HG03175 (cell line): Measurements from ENCODE around the gene RGS2.

Experiments
- ATAC-seq: cut with Tn5 transposase; IDR thresholded peaks from one replicate; pipeline ENCODE4 v1.9.1; 2021; ENCODE audit warnings: mild to moderate bottlenecking, moderate library complexity; ENCODE audit not compliant: unreplicated experiment

RGS2 gene

DNA sequence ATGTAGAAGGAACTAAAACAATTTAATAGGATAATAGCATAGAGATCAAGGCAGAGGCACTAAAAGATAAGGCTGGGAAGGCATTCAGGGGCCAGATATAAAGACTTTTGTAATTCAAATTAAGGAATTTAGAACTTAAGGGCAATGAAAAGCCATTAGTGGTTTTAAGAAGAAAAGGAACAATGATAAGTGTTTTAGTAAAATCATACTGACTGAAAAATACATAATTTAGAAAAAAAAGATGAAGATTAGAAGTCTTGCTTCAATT lies 14.1 kb upstream of the RGS2 start:
- ATAC-seq: no peak

DNA sequence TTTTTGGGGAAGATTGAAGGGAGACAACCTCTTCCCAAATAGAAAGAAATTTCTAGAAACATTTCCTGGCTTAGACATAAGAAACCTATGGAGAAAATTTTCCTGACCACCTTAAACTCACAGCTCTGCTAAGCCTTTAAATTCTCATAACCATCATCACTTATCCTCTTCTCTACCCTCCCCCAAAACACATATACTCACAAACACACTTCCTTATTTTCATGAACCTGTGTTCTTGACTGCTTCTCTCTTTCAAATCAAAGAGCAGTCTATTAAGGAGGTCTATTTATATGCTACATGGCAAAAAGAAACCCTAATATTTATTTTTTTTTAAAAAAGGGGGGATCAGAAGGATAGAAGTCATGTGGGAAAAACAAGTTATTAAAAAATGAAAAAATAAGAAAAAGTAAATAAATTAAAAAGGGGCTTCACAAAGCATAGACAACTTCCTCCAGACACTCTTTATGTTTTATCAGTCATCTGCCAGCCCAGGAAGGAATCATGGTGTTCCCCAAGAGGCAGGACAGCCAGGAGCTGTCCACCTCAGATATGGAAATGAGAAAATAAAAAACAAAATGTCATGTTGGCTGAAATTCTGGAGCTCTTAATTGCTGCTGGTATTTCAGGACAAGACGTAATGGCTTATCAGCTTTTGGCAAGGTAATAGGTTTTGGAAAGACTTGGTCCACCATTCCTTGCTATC lies 12.8 kb upstream of the RGS2 start:
- no peak for ATAC-seq

DNA sequence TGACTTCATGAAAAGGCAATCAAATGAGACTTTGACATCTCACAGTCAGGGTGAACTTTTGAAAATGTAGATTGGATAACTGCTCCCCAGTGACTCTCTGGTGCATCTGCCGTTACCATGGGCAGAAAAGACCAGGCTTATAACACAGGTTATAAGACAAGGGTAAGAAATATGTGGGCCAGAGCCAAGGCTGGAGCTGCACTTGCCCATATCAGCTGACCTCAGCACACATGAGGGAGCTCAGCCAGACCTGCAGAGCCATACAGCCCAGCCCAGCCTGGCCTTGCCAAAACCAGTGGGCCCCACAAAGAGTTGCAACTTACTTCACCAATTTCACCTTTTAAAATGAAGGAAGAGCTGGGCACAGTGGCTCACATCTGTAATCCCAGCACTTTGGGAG lies 11.7 kb upstream of the RGS2 start:
- ATAC-seq: no peak

DNA sequence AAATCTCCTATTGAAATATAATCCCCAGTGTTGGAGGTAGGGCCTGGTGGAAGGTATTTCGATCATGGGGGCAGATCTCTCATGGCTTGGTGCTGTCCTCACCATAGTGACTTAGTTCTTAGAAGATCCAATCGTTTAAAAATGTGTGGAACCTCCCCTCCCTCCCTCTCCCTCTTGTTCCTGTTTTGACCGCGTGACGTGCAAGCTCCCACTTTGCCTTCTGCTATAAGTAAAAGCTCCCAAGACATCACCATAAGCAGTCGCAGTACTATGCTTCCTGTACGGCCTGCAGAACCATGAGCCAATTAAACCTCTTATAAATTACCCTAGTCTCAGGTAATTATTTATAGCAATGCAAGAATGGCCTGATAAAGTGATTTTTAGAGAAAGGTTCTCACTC lies 10.9 kb upstream of the RGS2 start:
- no peak for ATAC-seq

DNA sequence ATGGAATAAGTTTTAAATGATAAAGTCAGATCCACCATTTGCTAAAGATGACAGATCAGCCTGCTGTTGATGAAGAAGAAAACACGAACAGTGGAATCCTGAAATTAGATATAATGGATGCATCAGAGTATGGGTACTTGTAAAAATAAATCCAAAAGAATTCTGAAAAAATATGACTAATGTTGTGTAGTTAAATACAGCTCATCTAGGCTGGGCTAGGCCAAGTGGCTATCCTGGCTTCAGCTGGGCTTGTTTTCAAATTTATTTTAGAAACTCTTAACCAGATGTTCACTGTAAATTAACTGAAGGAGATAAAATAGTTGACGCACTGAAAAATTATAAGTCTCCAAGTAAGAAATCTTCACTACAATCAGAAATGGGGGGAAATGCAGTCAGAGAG lies 7.4 kb upstream of the RGS2 start:
- ATAC-seq: no peak

DNA sequence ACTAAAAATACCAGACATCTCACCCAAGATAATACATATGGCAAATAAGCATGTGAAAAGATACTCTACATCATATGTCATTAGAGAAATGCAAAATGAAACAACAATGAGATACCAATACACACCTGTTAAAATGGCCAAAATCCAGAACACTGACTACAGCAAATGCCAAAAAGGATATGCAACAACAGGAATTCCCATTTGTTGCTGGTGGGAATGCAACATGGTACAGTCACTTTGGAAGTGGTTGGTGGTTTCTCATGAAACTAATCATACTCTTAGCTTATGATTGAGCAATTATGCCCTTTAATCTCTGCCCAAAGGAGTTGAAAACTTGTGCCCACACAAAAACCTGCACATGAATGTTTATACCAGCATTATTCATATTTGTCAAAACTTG lies 6.4 kb upstream of the RGS2 start:
- ATAC-seq: no peak

DNA sequence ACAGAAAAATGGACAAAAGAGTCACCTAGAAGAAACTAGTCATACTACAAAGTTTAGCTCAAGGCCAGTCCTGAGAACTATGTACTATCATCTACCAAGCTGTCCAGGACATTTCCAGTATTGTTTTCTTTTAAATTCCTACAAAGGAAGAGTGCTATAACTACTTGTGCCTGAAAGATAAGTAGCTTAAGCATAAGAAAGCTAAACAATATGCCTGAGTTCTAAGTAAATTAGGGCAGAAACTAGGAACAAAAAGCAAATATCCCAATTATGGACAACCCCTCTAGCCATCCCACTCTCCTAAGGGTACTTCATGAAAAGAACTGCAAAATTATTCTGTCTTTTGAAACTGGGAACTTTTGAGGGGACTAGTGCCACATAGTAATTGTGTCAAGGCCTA lies 5.3 kb upstream of the RGS2 start:
- ATAC-seq: no peak

DNA sequence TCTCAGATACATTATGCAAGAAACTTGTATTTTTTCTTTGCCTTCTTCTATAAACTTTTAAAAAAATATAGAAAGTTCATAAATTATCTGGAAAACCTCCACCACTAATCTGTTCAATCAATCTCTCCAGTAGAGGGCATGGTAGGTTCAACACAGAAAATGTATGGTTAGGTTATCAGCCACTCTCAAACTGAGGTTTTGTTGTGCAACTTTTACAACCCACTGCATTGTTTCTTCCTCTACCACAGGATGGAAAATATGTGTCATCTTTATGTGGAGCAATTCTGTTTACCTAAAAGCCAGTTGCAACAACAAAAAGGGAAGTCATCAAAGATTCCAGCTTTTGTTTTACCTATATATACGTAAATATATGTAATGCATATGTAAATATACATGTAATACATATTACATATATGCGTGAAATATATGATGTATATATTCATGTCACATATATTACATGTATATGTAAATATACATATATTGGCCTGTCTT lies 3.0 kb upstream of the RGS2 start:
- peak; percentile 29 for ATAC-seq

DNA sequence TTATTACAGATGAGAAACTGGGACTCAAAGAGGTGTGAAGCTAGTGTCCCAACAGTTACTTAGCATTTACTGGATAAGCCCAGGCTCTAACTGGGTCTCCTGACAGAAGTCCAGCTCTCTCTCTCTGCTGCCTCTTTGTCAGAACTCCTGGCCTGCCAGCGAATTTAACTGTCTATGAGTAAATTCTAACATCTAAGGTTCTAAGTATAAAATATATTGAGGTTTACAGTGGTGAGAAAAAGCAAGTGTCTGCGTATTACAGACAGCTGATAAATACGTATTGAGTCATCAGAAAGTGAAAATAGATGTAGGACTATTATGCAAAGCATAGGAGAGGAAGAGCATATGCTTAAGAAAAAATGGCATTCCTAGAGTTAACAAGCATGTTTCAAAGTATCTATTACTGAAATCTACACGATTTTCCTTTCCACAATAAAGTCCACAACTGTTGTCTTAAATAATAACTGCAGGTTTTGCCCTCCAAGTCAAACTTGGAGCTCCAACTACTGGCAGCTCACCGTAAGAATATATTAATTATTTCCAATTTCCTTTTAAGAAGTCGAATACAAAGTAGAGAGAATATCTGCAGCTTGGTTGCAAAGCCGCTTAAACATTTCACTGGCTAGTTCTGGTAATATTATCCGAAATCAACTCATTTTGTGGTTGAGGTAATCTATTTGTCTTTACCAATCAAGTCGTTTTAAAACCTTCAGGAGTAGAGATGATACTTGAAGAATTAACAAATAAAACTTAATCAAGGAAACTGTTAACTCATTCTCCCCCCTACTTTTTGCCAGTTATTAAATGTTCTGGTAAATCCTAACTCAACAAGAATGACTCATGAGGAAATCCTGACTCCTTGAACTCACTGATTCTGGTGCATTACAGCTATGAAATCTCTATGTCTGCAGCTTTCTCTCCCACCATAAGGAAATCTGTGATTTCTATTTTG lies 1.4 kb upstream of the RGS2 start:
- ATAC-seq: peak; percentile 49

DNA sequence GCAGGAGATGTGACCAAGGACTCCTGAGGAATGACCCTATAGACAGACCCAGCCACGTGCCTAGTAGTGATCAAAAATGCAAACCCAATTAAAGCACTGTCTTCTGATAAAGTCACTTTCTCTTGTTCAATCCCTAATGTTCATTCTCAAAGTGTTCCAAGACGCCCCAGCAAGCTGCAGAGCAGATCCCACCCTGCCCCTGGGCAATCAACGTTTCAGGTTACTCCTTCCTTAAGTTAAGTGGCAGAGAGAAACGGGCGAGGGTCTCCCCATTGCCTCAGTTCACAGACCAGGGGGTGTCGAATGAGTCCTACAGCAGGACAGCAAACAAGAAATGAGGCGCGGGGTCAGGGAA lies 699 bp upstream of the RGS2 start:
- no peak for ATAC-seq

DNA sequence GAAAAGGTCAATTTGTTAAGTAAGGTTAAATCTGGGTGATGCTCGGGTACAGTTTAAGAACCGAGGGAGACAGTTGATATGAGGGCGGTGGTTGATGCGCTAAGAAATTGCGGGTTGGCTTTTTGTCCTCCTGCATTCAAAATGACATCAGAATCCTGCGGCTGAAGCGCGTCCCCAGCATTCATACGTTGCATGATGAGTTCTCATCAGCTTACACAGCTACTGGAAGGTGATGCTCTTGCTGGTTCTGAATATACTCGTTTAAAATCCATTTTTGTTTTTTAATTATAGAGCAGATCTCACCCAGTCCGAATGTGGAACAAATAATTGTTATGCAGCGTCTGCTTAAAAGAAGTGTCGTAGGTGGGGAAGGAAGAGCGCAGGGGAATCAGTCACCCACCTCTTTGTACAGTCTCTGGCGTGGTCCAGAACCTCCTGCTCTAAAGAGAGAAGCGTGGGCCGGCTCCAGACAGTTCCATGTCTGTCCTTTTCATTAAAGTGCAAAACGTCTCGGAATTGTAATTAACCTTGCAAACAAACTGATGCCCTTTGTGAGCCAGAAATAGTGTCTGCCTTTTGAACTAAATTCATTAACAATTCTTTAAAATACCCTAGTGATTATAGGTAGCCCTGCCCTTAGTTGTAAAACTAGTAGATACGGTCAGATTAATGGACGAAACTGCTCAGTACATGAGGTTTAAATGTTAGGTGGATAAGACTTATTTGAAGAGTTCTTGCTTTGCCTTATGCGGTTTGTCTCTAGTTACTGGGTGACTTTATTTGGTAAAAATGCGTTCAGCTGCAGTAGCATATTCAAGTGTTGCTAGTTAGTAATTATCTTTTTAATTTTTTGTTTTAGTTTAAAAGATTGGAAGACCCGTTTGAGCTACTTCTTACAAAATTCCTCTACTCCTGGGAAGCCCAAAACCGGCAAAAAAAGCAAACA lies 741 bp downstream of the RGS2 start:
- no peak for ATAC-seq

DNA sequence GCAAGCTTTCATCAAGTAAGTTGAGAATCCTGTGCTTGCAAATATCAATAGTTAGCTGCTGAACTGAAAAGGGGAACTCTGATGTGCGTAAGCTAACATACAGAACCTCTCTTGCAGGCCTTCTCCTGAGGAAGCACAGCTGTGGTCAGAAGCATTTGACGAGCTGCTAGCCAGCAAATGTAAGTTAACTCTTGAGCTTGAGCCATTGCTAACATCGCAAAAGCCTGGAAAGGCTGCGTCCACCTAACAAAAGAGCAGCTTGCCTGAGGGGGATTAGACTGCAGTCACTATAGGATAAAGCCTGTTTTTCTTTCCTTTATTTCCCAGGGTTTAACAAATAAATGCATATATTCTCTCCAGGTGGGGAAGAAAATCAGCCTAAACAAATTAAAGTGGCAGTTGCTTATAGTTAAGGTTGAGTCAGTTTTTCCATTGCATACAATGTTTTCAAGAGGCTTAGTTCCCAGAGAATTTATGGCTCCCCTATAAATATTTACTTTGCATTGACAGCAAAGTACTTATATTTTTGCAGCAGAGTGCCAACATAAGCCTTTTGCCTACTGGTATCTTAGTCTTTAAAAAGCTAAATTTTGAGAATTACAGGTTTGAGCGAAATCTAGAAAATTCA lies 1.5 kb downstream of the RGS2 start:
- peak; percentile 8 for ATAC-seq

DNA sequence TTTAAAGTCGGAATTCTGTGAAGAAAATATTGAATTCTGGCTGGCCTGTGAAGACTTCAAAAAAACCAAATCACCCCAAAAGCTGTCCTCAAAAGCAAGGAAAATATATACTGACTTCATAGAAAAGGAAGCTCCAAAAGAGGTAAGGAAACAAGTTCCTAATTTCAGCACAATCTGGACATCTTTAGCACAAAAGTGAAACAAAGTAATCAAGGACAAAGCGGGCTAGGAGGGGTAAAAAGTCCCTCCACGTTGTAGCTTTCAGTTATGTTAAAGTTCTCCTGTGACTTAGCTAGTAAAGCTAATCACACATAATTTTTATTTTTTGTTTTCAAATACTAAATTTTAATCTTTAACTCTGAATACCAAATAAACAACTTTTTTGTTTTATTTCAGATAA lies 2.2 kb downstream of the RGS2 start:
- no peak for ATAC-seq

DNA sequence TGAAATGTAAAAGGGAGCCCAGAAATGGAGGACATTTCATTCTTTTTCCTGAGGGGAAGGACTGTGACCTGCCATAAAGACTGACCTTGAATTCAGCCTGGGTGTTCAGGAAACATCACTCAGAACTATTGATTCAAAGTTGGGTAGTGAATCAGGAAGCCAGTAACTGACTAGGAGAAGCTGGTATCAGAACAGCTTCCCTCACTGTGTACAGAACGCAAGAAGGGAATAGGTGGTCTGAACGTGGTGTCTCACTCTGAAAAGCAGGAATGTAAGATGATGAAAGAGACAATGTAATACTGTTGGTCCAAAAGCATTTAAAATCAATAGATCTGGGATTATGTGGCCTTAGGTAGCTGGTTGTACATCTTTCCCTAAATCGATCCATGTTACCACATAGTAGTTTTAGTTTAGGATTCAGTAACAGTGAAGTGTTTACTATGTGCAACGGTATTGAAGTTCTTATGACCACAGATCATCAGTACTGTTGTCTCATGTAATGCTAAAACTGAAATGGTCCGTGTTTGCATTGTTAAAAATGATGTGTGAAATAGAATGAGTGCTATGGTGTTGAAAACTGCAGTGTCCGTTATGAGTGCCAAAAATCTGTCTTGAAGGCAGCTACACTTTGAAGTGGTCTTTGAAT lies 2.9 kb downstream of the RGS2 start:
- ATAC-seq: no peak

DNA sequence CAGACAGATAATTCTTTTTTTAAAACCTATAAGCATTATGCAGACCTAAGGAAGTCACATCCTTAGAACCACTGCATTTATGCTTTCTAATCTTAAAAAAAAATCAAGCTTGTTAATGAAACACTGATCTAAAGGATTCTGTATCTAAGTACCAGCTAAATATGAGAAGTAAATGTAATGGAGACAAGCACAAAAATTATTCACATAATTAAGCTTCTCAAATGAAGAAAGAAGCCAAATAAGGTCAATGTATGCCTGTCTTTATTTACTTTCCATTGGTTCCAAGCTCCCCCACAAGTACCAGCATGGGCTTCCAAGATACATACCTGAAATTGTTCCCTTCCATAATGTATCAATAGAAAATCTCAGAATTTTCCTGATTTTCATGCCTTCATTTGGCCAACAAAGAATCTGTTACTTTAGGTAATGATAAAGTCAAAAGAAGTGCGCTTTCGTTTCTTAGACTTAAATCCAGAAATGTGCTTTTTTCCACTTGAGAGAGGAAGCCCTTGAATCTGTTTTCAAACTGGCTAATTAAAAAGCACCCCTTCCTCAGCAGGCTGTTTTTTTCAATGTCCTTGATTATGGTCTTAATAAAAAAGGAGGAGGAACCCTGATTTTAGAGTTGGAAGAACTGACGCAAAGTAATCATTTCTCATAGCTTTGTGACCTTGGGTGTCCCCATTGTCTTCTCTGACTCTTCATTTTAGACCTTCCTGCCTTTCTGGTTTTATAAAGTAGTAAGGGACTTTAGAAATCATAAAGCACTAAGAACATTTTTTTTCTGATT lies 3.8 kb downstream of the RGS2 start:
- ATAC-seq: no peak

DNA sequence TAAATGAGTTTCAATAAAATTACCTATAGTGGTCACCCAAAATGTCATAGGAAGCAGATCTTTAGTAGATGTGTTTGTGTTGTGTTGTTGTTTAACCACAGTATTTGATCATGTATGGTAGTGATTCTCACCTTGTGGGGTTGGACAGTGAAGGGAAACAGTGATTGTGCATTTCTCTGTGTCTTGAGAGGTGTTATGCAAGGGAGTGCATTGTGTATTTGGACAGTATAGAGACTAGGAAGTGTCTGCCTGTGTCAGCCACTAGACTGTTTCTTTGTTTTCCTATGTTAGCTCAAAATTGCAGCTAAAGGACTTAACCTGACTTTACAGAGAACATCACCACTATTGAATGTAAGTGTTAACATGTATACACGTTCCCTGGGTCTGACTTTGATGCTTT lies 6.0 kb downstream of the RGS2 start:
- ATAC-seq: no peak

DNA sequence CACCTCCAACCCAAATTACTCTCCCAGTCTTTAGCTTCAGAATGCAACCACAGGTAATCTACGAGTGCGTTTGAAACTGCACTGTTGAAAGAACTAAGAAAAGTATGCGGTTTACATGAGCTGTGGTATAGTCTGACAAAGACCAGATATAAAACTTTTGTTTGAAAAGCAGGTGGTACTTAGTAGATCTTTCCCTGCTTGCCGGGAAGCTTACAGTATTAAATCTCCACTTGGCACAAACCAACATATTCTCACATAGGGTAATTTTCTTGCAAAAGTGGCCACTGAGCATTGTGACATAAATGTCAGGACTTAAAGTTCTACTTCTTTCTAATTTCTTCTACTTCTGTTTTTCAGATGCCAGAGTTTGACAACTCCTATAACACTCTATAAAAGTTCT lies 8.4 kb downstream of the RGS2 start:
- ATAC-seq: no peak

DNA sequence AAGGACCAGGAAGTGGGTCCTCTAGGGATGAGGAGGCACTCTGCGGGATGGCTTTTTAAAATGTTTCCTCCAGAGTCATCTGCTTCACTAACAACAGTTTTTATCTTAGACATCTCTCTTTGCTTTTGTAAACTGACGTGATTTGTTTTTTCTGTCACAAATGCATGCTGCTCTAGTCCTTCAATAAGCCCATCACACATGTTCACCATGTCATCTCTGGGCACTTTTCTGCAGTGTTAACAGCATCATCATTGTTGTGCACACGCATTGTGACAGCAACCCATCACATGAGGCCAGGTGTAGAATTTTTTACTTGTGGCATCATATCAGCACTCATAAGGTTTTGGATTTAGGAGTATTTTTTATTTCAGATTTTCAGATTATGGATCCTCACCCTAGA lies 12.5 kb downstream of the RGS2 start:
- ATAC-seq: no peak

DNA sequence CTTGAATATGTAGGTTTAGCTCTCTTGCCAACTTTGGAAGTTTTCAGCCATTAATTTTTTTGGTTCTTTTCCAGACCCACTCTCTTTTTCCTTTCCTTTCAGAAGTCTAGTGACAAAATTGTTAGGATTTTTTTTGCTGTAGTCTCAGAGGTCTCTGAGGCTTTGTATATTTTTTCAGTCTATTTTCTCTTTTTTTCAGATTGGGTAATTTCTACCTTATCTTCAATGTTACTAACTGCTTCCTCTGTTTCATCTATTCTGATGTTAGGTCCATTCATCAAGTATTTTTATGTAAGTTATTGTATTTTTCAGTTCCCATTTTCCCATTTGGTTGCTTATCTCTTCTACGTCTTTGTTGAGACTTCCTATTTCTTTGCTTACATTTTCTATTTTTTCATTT lies 15.7 kb downstream of the RGS2 start:
- ATAC-seq: no peak
